GM19025 (cell line): ENCODE results near the gene PREX1.
A peak's percentile ranks its signal among the peaks of the same experiment; 100 is the strongest.
"Not testable (repeated sequence)": the region's sequence is repeated elsewhere in the genome, so short reads cannot be mapped to it uniquely, and the experiment has no call there.

Experiments used
- ATAC-seq: cut with Tn5 transposase; IDR thresholded peaks from one replicate; pipeline ENCODE4 v1.9.1; 2021; ENCODE audit warnings: mild to moderate bottlenecking, low read depth, moderate library complexity; ENCODE audit not compliant: unreplicated experiment

The PREX1 gene

GRCh38 chr20:48827855-48828733 is at the start of gene PREX1:
Gene PREX1 (minus strand): TSS chr20:48827999. CDS start chr20:48827860, 139 bp downstream.
- peak; percentile 50 for ATAC-seq

- no peak for ATAC-seq
These were observed 49.5 kb upstream of the PREX1 start for GRCh38 chr20:48877304-48877703.

- no peak for ATAC-seq
These were observed 48.1 kb upstream of the PREX1 start for GRCh38 chr20:48875914-48876240.

GRCh38 chr20:48875233-48875913 is 47.6 kb upstream of the PREX1 start:
- ATAC-seq = no peak

GRCh38 chr20:48869442-48869841 is 41.6 kb upstream of the PREX1 start:
- not testable (repeated sequence) for ATAC-seq

- ATAC-seq = no peak
These were observed 39.1 kb upstream of the PREX1 start for GRCh38 chr20:48866936-48867335.

GRCh38 chr20:48864738-48865318 is 37.0 kb upstream of the PREX1 start:
- no peak for ATAC-seq

- ATAC-seq = no peak
These were observed 36.5 kb upstream of the PREX1 start for GRCh38 chr20:48864254-48864653.

GRCh38 chr20:48862279-48862678 is 34.5 kb upstream of the PREX1 start:
- no peak for ATAC-seq

GRCh38 chr20:48861444-48861843 is 33.6 kb upstream of the PREX1 start:
- ATAC-seq = no peak

- no peak for ATAC-seq
These were observed 30.4 kb upstream of the PREX1 start for GRCh38 chr20:48858075-48858790.

GRCh38 chr20:48856130-48856529 is 28.3 kb upstream of the PREX1 start:
- ATAC-seq = no peak

GRCh38 chr20:48855046-48855445 is 27.2 kb upstream of the PREX1 start:
- no peak for ATAC-seq

- ATAC-seq = no peak
These were observed 24.8 kb upstream of the PREX1 start for GRCh38 chr20:48852609-48853008.

- ATAC-seq = no peak
These were observed 23.8 kb upstream of the PREX1 start for GRCh38 chr20:48851579-48851978.

GRCh38 chr20:48850977-48851299 is 23.1 kb upstream of the PREX1 start:
- no peak for ATAC-seq

- no peak for ATAC-seq
These were observed 22.6 kb upstream of the PREX1 start for GRCh38 chr20:48850257-48850976.

GRCh38 chr20:48849779-48850178 is 22.0 kb upstream of the PREX1 start:
- ATAC-seq = no peak

- no peak for ATAC-seq
These were observed 21.5 kb upstream of the PREX1 start for GRCh38 chr20:48849299-48849698.

- no peak for ATAC-seq
These were observed 19.9 kb upstream of the PREX1 start for GRCh38 chr20:48847498-48848205.
